Vagina (tissue), 2 donors: ENCODE results near the gene SLFNL1.

Source experiments
- POLR2AphosphoS5 ChIP-seq, 2 donors: sonication (generic); formaldehyde crosslinking; IDR thresholded peaks; one replicate each; pipeline ENCODE4 v1.9.0; 2017; ENCODE audit warnings: antibody characterized with exemption in 2 of 2, mild to moderate bottlenecking in 2 of 2, low read depth in 1 of 2; ENCODE audit not compliant: insufficient read depth in 1 of 2
- TF ChIP-seq, protein P1 (sequence below), 3 experiments: fragments of 450-650 bp in 2 of 3; fragments of 200-600 bp in 1 of 3; sonication (generic) in 1 of 3; IDR thresholded peaks; one replicate each; pipeline ENCODE4 v1.5.1; 2017 to 2019; ENCODE audit warnings: antibody characterized with exemption in 3 of 3, mild to moderate bottlenecking in 2 of 3, moderate library complexity in 2 of 3

GRCh38 chr1:41021526-41022308, at the start of gene SLFNL1:
- TF ChIP-seq, protein P1, sequence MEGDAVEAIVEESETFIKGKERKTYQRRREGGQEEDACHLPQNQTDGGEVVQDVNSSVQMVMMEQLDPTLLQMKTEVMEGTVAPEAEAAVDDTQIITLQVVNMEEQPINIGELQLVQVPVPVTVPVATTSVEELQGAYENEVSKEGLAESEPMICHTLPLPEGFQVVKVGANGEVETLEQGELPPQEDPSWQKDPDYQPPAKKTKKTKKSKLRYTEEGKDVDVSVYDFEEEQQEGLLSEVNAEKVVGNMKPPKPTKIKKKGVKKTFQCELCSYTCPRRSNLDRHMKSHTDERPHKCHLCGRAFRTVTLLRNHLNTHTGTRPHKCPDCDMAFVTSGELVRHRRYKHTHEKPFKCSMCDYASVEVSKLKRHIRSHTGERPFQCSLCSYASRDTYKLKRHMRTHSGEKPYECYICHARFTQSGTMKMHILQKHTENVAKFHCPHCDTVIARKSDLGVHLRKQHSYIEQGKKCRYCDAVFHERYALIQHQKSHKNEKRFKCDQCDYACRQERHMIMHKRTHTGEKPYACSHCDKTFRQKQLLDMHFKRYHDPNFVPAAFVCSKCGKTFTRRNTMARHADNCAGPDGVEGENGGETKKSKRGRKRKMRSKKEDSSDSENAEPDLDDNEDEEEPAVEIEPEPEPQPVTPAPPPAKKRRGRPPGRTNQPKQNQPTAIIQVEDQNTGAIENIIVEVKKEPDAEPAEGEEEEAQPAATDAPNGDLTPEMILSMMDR (IDR thresholded peaks at IDR 0.05): no peak
- no peak for TF ChIP-seq POLR2AphosphoS5 (IDR thresholded peaks at IDR 0.05; ENCODE audit: insufficient read depth in 1 of 2, low read depth in 1 of 2)
